Endothelial cell of umbilical vein (primary cell): ENCODE results near the gene GSTCD. TPM values are rescaled to one million over a fixed set of nuclear protein-coding genes. Genes with fewer than 3 reads are reported as not detected.

Experiments
- BruUV-seq: library from RNA; stranded (reverse); fragments of 400-500 nt; replicated peaks from 2 replicates; lab custom pipeline; 2021; lab: Mats Ljungman, UMichigan
- CTCF ChIA-PET: fragments of 300-600, 350-600 bp; sonication (Branson Sonifier 250); formaldehyde crosslinking; loops from one replicate; lab custom pipeline; 2021; ENCODE audit warnings: antibody characterized with exemption, inconsistent platforms; lab: Charles Lee
- POLR2A ChIA-PET: fragments of 300-600, 350-600 bp; sonication (Branson Sonifier 250); formaldehyde crosslinking; loops from one replicate; lab custom pipeline; 2021; ENCODE audit warnings: antibody characterized with exemption, inconsistent platforms; lab: Charles Lee
- DNase-seq: peaks from one replicate; pipeline ENCODE4 v3.0.0-alpha.2; 2011; ENCODE audit warnings: low read depth, low spot score
- FAIRE-seq: peaks from 2 replicates; lab custom pipeline; 2011; peaks lifted over from hg19 to GRCh38; lab: Jason Lieb, UNC
- H2AFZ ChIP-seq: 2 replicates; pipeline ENCODE4 v1.6.0; 2012; ENCODE audit warnings: low read depth, low read length, control low read depth, inconsistent platforms
- H3K27ac ChIP-seq: 2 replicates; pipeline ENCODE4 v1.5.1; 2011; ENCODE audit warnings: low read depth, mild to moderate bottlenecking, control low read depth, low read length, moderate library complexity; ENCODE audit not compliant: insufficient read depth
- H3K27me3 ChIP-seq, 2 experiments: 2 replicates each; pipeline versions ENCODE4 v1.6.0 to v1.6.1; 2011; ENCODE audit warnings: low read length in 2 of 2, mixed read lengths in 1 of 2; ENCODE audit not compliant: control insufficient read depth in 2 of 2, insufficient read depth in 2 of 2
- H3K36me3 ChIP-seq, 2 experiments: 2 replicates in 1 of 2; 3 replicates in 1 of 2; pipeline ENCODE4 v1.5.1; 2011; ENCODE audit warnings: low read length in 2 of 2, mild to moderate bottlenecking in 1 of 2, moderate library complexity in 1 of 2; ENCODE audit not compliant: control insufficient read depth in 2 of 2, insufficient read depth in 2 of 2; ENCODE audit errors: extremely low read depth in 1 of 2
- H3K4me1 ChIP-seq: 3 replicates; pipeline ENCODE4 v1.5.1; 2011; ENCODE audit warnings: mild to moderate bottlenecking, low read length; ENCODE audit not compliant: control insufficient read depth, insufficient read depth; ENCODE audit errors: extremely low read depth
- H3K4me2 ChIP-seq: 2 replicates; pipeline ENCODE4 v1.6.1; 2011; ENCODE audit warnings: low read length, control low read depth, mixed read lengths; ENCODE audit not compliant: insufficient read depth
- H3K4me3 ChIP-seq, 3 experiments: fragments of 200-600 bp in 1 of 3; sonication (generic), shearing (Covaris generic) in 1 of 3; replicated peaks in 1 of 3; 2 replicates each; pipeline ENCODE4 v1.5.1; 2011 to 2016; ENCODE audit warnings: control low read depth in 3 of 3, low read length in 3 of 3, mild to moderate bottlenecking in 2 of 3, inconsistent platforms in 1 of 3, low read depth in 1 of 3, moderate library complexity in 1 of 3; ENCODE audit not compliant: insufficient read depth in 1 of 3
- H3K79me2 ChIP-seq: 2 replicates; pipeline ENCODE4 v1.6.0; 2012; ENCODE audit warnings: low read length, inconsistent platforms; ENCODE audit not compliant: control insufficient read depth, insufficient read depth
- H3K9ac ChIP-seq: replicated peaks from 2 replicates; pipeline ENCODE3; 2011; ENCODE audit warnings: low read length, control low read depth; ENCODE audit not compliant: insufficient read depth; ENCODE audit errors: extremely low read depth
- H3K9me1 ChIP-seq: replicated peaks from 3 replicates; pipeline ENCODE4 v1.6.0; 2011; ENCODE audit warnings: mild to moderate bottlenecking, low read length; ENCODE audit not compliant: control insufficient read depth, insufficient read depth; ENCODE audit errors: extremely low read depth
- H3K9me3 ChIP-seq: replicated peaks from 2 replicates; pipeline ENCODE4 v1.5.1; 2012; ENCODE audit warnings: low read length, inconsistent platforms; ENCODE audit not compliant: control insufficient read depth, insufficient read depth
- H4K20me1 ChIP-seq: replicated peaks from 2 replicates; pipeline ENCODE3; 2011; ENCODE audit warnings: mild to moderate bottlenecking, low read length; ENCODE audit not compliant: control insufficient read depth, insufficient read depth; ENCODE audit errors: extremely low read depth
- FOS ChIP-seq: IDR thresholded peaks from 2 replicates; pipeline ENCODE4 v1.6.1; 2011; ENCODE audit warnings: mild to moderate bottlenecking, low read length, moderate library complexity, borderline replicate concordance; ENCODE audit not compliant: insufficient read depth
- GATA2 ChIP-seq: IDR thresholded peaks from 2 replicates; pipeline ENCODE4 v1.7.0; 2011; ENCODE audit warnings: low read depth, mild to moderate bottlenecking, moderate library complexity, mixed read lengths, low read length; ENCODE audit not compliant: insufficient read length, insufficient read depth
- JUN ChIP-seq: IDR thresholded peaks from 2 replicates; pipeline ENCODE4 v1.6.1; 2011; ENCODE audit warnings: borderline replicate concordance, low read depth; ENCODE audit not compliant: insufficient read length, insufficient read depth
- dilution Hi-C: fragments of 300-500 bp; cut with MboI; formaldehyde crosslinking; loops from one replicate; pipeline ENCODE4 v1.15.0; 2019; ENCODE audit warnings: low sequenced_read_pairs; ENCODE audit not compliant: extremely low pct_ligation_motif_present
- intact Hi-C: fragments of 100-400 bp; cut with micrococcal nuclease; formaldehyde crosslinking; loops from one replicate; pipeline ENCODE4 v1.10.0; 2022
- polyA plus RNA-seq, 4 experiments: library from polyadenylated mRNA; depleted of rRNA in 3 of 4; stranded (reverse) in 3 of 4; unstranded in 1 of 4; fragments of >200 nt; gene quantifications; 2 replicates each; pipeline versions ENCODE4 v1.2.1 to v1.2.3, GENCODE V29; 2011 to 2012; ENCODE audit warnings: missing spikeins in 1 of 4
- total RNA-seq: library from RNA; stranded (reverse); gene quantifications from 2 replicates; pipeline ENCODE4 v1.2.3, GENCODE V29; 2021
- TF ChIP-seq, protein P1 (sequence below), 2 donors: IDR thresholded peaks; 1 replicate in 1 of 2; 2 replicates in 1 of 2; pipeline ENCODE4 v1.5.1; 2011; ENCODE audit warnings: low read length in 2 of 2, mild to moderate bottlenecking in 2 of 2, moderate library complexity in 2 of 2, control low read depth in 1 of 2, inconsistent platforms in 1 of 2, low read depth in 1 of 2; ENCODE audit not compliant: insufficient read depth in 1 of 2; ENCODE audit errors: extremely low read depth in 1 of 2

Gene GSTCD
- total and polyA plus RNA-seq, 2 donors (not counting 3 experiments of a cell fraction or from before 2014, with no cell fraction given): 3.3 to 11.3 TPM

DNA sequence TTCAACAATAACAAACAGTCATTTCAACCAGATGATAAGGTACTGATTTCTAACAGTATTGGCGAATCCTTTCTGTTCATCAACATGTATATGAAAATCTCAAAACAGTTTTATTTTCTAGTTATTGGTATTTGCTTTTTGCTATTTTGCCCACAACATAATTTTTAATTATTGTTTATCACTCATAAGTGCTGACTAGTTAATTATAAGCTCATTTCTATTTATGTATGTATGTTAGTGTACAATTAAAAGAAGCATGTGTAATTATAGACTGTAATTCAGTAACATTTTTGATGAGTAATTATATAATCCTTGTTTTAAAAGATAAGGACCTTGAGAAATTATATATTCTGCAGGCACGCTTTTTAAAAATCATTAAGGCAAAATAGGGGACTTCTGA, 119.5 kb downstream of the GSTCD start:
- POLR2A ChIA-PET: no interaction called here
- dilution Hi-C loops: no loop called here
- Histone ChIP-seq H3K36me3 (no peaks in the 10 kb centered on the region), H3K27ac (no peak overlapping the region), H3K9ac (no peak overlapping the region), H4K20me1 (no peaks in the 10 kb centered on the region), H3K9me1 (no peaks in the 10 kb centered on the region), H3K27me3 (no peaks in the 10 kb centered on the region), H3K4me1 (no peaks in the 10 kb centered on the region), H3K4me2 (no peak overlapping the region), H3K79me2 (no peaks in the 10 kb centered on the region), H3K4me3 (no peak overlapping the region), H3K9me3 (no peaks in the 10 kb centered on the region), H2AFZ (no peak overlapping the region)
- BruUV-seq: no TSS peak
- DNase-seq (no peak), FAIRE-seq (no peak)
- intact Hi-C loops: no loop called here
- TF ChIP-seq FOS (no peak), GATA2 (no peak)
- TF ChIP-seq, protein P1, sequence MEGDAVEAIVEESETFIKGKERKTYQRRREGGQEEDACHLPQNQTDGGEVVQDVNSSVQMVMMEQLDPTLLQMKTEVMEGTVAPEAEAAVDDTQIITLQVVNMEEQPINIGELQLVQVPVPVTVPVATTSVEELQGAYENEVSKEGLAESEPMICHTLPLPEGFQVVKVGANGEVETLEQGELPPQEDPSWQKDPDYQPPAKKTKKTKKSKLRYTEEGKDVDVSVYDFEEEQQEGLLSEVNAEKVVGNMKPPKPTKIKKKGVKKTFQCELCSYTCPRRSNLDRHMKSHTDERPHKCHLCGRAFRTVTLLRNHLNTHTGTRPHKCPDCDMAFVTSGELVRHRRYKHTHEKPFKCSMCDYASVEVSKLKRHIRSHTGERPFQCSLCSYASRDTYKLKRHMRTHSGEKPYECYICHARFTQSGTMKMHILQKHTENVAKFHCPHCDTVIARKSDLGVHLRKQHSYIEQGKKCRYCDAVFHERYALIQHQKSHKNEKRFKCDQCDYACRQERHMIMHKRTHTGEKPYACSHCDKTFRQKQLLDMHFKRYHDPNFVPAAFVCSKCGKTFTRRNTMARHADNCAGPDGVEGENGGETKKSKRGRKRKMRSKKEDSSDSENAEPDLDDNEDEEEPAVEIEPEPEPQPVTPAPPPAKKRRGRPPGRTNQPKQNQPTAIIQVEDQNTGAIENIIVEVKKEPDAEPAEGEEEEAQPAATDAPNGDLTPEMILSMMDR (IDR thresholded peaks at IDR 0.05; ENCODE audit: extremely low read depth in 1 of 2, insufficient read depth in 1 of 2, low read depth in 1 of 2, low read length in 2 of 2): no peak
- CTCF ChIA-PET: interaction anchor here (0.7 to 1.5 kb wide), 2 partner anchors 8 to 18 kb away, joined by 3 read pairs; no protein-coding TSS in a partner anchor

- H3K9ac ChIP-seq: no peak overlapping the region
- no peaks in the 10 kb centered on the region for H4K20me1 ChIP-seq
- FAIRE-seq: no peak
- no peaks in the 10 kb centered on the region for H3K79me2 ChIP-seq
- no peaks in the 10 kb centered on the region for H3K27me3 ChIP-seq
- no peak overlapping the region for H2AFZ ChIP-seq
- dilution Hi-C loops (no loop called here), intact Hi-C loops (no loop called here)
- no peak for DNase-seq
- H3K4me3 ChIP-seq: no peak overlapping the region
- ChIA-PET CTCF (no interaction called here), POLR2A (no interaction called here)
- H3K4me2 ChIP-seq: no peak overlapping the region
- H3K9me1 ChIP-seq: no peaks in the 10 kb centered on the region
- no peak overlapping the region for H3K27ac ChIP-seq
- BruUV-seq: no TSS peak
- H3K36me3 ChIP-seq: no peaks in the 10 kb centered on the region
- H3K4me1 ChIP-seq: no peaks in the 10 kb centered on the region
- H3K9me3 ChIP-seq: no peaks in the 10 kb centered on the region
- TF ChIP-seq FOS (no peak), JUN (no peak)
These were observed 122.6 kb downstream of the GSTCD start for GRCh38 chr4:105831189-105831588.
